ENCODE data around the gene LMF1. TPM values are rescaled to one million over a fixed set of nuclear protein-coding genes. Genes with fewer than 3 reads are reported as not detected.

The LMF1 gene
- total RNA-seq, 1 donor from 2014 or later = 36.1 TPM

DNA sequence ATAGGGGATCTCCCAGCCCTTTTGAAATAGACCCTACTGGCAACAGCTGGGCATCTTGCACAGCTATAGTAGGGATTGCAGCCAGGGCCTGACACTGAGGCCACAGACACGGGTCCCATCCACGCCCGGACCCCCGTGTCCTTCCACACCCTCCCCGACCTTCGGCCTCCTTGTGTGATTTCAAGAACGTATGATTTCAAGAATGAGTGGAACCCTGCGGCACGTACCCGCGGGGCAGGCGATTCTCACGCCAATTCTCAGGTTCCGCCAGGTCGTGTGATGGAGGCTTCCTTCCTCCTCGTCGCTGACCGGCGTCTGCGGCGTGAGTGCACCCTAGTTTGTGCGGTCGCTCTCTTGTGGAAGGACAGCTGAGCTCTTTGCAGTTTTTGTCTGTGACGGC is 114.0 kb downstream of the LMF1 start:
- Mint-ChIP-seq H3K4me1 (no peaks in the 10 kb centered on the region), H3K4me3 (no peak overlapping the region), H3K27ac (no peak overlapping the region), H3K9me3 (peaks cover 6% of the 10 kb centered on the region), H3K36me3 (ENCODE audit: low read depth) (peaks cover 2% of the 10 kb centered on the region), H3K27me3 (no peaks in the 10 kb centered on the region)
- no peak for ATAC-seq (ENCODE audit: low read depth)
- ChIA-PET CTCF (no interaction called here), POLR2A (no interaction called here)
- TF ChIP-seq CTCF (IDR thresholded peaks at IDR 0.05) = no peak
- no peak for DNase-seq
- intact Hi-C loops (cut with micrococcal nuclease) = no loop called here

DNA sequence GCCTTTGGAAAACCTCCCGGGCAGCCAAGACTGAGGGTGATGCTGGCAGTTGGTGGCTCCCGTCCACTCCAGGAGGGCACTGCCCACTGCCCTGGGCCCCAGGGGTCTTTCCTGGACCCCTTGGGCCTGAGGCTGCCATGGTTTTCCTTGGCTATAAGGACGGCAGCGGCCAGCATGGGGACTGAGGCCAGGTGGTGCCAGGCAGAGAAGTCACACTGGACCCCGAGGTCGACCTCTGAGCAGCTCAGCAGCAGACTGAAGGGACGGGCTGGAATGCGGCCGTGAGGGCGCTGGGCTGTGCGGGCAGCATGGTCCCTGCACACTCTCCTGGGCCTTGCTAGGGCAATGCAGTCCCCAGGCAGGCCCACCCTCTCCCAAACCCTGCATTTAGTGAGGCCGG is 114.7 kb downstream of the LMF1 start:
- no peaks in the 10 kb centered on the region for H3K4me1 Mint-ChIP-seq
- TF ChIP-seq CTCF (IDR thresholded peaks at IDR 0.05) = no peak
- ChIA-PET CTCF (no interaction called here), POLR2A (no interaction called here)
- peaks cover 2% of the 10 kb centered on the region for H3K36me3 Mint-ChIP-seq (ENCODE audit: low read depth)
- no peak overlapping the region for H3K4me3 Mint-ChIP-seq
- no peak for DNase-seq
- intact Hi-C loops (cut with micrococcal nuclease) = no loop called here
- H3K27me3 Mint-ChIP-seq = no peaks in the 10 kb centered on the region
- no peak overlapping the region for H3K27ac Mint-ChIP-seq
- H3K9me3 Mint-ChIP-seq = peaks cover 6% of the 10 kb centered on the region
- ATAC-seq (ENCODE audit: low read depth) = no peak

DNA sequence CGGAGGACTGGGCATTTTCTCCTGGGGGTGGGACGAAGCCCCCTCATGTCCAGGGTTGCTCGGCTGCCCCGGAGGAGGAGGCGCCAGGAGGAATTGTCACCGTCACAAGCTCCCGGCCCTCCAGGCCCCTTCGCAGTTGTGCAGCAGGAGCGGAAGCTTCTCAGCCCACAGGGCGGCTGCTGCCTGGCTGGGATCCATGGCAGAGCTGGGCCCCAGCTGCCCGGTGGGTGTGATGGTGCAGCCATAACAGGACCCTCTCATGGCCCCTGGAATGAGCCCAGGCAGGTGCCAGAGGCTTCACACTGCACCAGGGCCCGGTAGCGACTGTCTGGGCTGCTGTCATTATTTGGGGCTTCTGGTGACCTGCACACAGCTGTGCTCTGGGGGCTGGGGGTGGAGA is 115.3 kb downstream of the LMF1 start:
- ChIA-PET POLR2A (no interaction called here), CTCF (no interaction called here)
- Mint-ChIP-seq H3K9me3 (peaks cover under 1% of the 10 kb centered on the region), H3K4me1 (no peaks in the 10 kb centered on the region), H3K27ac (no peak overlapping the region), H3K36me3 (ENCODE audit: low read depth) (peaks cover 2% of the 10 kb centered on the region), H3K4me3 (no peak overlapping the region), H3K27me3 (no peaks in the 10 kb centered on the region)
- no peak for TF ChIP-seq CTCF (IDR thresholded peaks at IDR 0.05)
- intact Hi-C loops (cut with micrococcal nuclease) = no loop called here
- ATAC-seq (ENCODE audit: low read depth) (no peak), DNase-seq (no peak)

DNA sequence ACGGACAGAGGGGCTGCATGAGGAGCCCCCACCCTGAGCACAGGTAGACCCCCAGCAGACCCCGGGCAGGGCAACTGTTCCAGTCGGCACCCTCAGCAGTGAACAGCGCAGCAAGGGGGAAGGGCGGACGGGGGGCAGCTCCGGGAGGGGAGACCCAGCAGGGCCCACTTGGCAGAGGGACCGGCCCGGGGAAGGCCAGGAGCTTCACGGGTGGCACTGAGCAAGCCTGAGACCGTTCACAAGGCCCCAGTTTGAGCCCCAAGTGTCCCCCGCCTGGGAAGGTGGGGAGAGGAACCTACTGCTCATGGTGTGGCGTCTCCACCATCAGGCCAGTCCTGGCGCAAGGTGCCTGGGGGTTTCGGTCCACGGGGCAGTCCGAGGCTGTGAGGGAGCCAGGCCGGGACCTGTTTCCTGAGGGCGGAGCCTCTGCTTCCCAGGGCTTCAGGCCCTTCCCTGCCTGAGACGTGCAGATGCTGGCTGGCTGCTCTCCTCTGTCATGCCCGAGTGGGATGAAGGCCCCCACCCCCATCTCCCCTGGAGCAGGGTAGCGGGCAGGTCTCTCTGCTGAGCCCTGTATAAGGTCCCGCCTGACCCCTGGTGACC is 115.9 kb downstream of the LMF1 start:
- Mint-ChIP-seq H3K4me3 (no peak overlapping the region), H3K4me1 (no peaks in the 10 kb centered on the region), H3K27me3 (no peaks in the 10 kb centered on the region), H3K36me3 (ENCODE audit: low read depth) (peaks cover 2% of the 10 kb centered on the region), H3K27ac (no peak overlapping the region), H3K9me3 (no peaks in the 10 kb centered on the region)
- no peak for DNase-seq
- POLR2A ChIA-PET = no interaction called here
- intact Hi-C loops (cut with micrococcal nuclease) = no loop called here
- TF ChIP-seq CTCF (IDR thresholded peaks at IDR 0.05) = no peak
- CTCF ChIA-PET = no interaction called here
- ATAC-seq (ENCODE audit: low read depth) = no peak

GRCh38 chr16:853981-854807 is 116.6 kb downstream of the LMF1 start:
- Mint-ChIP-seq H3K4me3 (no peak overlapping the region), H3K9me3 (no peaks in the 10 kb centered on the region), H3K27me3 (no peaks in the 10 kb centered on the region), H3K4me1 (no peaks in the 10 kb centered on the region), H3K27ac (no peak overlapping the region), H3K36me3 (ENCODE audit: low read depth) (peaks cover 2% of the 10 kb centered on the region)
- ChIA-PET POLR2A (no interaction called here), CTCF (no interaction called here)
- no peak for TF ChIP-seq CTCF (IDR thresholded peaks at IDR 0.05)
- ATAC-seq (ENCODE audit: low read depth) = no peak
- no peak for DNase-seq
- intact Hi-C loops (cut with micrococcal nuclease) = no loop called here
